CD4-positive, alpha-beta T cell treated with Interleukin-4 for 1 hour (primary cell): ENCODE measurements around the gene ARHGEF17.

Experiments
- DNase-seq, 2 donors: peaks; one replicate each; pipeline ENCODE4 v3.0.0-alpha.2; 2020 to 2022

Gene ARHGEF17

DNA sequence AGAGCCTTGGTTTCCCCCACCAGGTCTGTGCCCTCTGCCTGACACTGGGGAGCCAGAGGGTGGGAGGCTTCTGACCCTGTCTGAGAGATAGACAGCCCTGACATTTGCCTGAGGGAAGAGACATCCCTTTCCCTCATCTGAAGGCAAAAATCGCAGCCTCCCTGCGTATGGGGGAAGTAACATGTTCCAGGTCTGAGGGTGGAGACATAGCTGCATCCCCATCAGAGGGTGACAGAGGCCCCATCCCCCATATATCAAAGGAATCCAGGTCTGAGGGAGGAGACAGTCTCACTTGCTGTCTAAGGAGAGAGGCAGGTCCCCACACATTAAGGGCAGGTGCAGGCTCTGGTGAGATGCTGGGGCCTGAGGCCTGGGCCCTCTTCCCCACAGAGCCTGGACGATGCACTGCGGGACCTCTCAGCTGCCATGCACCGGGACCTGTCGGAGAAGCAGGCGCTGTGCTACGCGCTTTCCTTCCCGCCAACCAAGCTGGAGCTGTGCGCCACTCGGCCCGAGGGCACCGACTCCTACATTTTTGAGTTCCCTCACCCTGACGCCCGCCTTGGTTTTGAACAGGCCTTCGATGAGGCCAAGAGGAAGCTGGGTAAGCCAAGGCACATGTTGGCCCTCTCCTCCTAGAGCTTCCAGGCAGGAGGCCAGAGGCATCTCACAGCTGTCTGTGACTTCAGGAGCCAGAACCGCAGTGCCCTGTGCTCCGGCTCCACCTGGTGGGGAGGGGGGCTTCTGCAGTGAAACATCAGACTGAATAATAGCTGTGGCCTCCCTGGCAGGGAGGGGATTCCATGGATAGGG is 52.1 kb downstream of the ARHGEF17 start:
- no peak for DNase-seq

DNA sequence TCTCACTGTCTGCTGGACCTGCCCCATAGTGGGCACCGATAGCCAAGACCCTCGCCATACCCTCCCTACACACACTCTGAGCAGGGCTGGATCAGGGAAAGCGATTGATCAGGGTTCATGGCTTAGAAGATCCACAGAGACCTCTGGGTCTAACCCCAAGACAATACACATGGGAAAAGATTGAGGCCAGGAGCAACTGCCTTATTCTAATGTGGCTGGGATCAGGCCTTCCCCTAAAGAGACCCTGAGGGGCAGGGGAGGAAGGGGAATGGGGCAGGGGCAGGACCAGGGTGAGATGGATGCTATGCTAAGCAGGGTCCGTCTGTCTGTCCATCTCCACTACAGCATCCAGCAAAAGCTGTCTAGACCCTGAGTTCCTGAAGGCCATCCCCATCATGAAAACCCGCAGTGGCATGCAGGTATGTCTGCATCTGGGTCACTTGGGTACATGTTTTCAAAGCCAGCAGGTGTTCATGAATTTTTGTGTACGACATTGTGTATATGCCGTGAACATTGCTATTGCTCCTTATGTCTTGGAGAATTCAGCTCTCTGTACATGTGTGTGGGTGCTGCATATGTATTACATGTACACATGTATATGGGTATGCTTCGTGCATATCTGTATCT is 52.8 kb downstream of the ARHGEF17 start:
- DNase-seq: no peak

GRCh38 chr11:73361953-73362776 is 54.1 kb downstream of the ARHGEF17 start:
- DNase-seq: no peak

DNA sequence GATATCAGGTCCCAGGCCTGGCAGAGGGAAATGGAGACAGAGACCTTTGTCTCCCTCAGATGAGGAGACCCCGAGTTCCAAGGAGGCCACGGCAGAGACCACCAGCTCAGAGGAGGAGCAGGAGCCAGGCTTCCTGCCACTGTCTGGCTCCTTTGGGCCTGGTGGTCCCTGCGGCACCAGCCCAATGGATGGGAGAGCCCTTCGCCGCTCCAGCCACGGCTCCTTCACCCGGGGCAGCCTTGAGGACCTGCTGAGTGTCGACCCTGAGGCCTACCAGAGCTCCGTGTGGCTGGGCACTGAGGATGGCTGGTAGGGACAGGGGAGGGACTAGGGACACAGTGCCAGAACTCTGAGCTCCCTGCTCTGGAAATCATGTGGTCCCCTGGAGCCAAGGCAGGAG is 55.1 kb downstream of the ARHGEF17 start:
- DNase-seq: no peak

DNA sequence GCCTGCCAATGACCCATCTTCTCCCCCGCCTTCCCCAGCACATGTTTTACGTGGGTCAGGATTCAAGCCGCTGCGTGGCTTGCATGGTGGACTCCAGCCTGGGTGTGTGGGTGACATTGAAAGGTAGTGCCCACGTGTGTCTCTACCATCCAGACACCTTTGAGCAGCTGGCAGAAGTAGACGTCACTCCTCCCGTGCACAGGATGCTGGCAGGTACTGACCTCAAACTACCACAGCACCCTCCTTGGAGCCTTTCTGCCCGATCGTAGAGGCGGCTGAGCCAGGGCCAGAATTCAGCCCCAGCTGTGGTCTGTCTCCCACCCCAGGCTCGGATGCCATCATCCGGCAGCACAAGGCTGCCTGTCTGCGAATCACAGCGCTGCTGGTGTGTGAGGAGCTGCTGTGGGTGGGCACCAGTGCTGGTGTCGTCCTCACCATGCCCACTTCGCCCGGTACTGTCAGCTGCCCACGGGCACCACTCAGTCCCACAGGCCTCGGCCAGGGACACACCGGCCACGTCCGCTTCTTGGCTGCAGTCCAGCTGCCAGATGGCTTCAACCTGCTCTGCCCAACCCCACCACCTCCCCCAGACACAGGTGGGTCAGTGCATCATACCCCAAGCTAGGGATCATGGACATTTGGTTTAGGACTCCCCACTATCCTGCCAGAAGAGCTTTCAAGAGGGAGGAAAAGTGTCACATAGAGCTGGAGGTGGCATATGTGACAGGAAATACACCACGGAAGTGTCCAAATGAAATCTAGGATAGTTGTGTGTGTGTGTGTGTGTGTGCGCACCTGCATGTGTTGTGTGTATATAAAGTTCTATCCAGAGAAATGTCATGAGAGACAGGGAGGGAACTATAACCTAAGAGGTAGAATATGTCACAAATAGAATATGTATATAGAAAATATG is 57.5 kb downstream of the ARHGEF17 start:
- no peak for DNase-seq

DNA sequence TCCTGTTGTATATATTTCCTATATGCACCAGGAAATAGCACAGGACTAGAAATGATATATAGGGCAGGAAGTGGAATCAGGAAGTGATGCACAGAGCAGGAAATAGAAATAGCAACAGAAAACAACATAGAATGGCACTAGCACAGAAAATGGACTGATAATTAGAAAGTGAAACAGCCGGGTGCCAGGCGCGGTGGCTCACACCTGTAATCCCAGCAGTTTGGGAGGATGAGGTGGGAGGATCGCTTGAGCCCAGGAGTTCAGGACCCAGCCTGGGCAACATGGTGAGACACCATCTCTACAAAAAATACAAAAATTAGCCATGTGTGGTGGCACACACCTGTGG is 58.2 kb downstream of the ARHGEF17 start:
- peak; percentile 34 to 75 for DNase-seq

- no peak for DNase-seq
Observed at GRCh38 chr11:73366953-73367352, 58.9 kb downstream of the ARHGEF17 start.

- DNase-seq: no peak
Observed at GRCh38 chr11:73367482-73368024, 59.5 kb downstream of the ARHGEF17 start.

DNA sequence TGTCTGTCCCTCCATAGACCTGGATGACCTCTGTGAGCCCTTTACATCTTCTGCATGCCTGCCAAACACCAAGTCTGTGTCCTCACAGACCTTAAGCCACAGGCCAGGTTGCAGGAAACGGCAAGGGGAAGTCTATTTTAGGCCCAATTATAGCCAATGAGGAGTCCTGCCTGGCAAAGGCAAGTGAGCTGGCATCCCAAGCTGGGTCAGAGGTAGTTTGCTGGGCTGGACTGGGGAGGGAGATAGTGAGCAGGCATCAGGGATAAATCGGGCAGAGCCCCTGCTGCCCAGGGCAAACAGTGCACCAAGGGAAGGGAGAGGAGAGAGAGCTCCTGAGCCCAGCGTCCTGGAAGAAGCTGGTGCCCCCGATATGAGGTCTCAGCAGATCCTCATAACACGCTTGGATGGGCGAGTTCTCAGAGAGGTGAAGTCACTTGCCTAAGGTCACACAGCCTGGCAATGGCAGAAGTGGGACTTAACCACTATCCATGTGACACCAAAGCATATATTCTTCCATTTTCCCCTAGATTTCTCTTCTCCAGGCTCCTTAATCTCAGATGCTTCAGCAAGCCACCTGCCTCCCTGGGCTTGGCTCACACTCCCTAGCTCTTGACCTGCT is 64.4 kb downstream of the ARHGEF17 start:
- DNase-seq: peak in 1 of 2 donors; percentile 35

- no peak for DNase-seq
Observed at GRCh38 chr11:73374151-73374550, 66.1 kb downstream of the ARHGEF17 start.

DNA sequence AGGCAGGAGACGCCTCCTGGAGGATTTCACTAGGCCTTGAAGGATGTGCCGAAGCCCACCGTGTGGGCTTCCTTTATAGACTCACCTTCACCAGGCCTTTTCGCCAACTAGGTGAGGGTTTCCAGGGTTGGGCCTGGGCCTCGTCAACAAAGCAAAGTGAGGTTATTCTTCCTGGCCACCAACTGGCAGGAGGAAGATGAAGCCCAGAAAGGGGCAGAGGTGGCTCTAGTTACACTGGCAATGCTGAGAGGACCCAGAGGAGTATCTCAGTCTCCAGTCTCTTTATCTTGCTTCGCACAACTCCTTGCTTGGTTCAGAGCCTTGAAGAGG is 67.7 kb downstream of the ARHGEF17 start:
- DNase-seq: no peak

GRCh38 chr11:73376160-73376802 is 68.2 kb downstream of the ARHGEF17 start, which contains the start of gene RELT:
TSS of gene RELT (plus strand) at chr11:73376399. CDS start at chr11:73389137, 12,738 bp downstream.
- peak; percentile 94 to 95 for DNase-seq

DNA sequence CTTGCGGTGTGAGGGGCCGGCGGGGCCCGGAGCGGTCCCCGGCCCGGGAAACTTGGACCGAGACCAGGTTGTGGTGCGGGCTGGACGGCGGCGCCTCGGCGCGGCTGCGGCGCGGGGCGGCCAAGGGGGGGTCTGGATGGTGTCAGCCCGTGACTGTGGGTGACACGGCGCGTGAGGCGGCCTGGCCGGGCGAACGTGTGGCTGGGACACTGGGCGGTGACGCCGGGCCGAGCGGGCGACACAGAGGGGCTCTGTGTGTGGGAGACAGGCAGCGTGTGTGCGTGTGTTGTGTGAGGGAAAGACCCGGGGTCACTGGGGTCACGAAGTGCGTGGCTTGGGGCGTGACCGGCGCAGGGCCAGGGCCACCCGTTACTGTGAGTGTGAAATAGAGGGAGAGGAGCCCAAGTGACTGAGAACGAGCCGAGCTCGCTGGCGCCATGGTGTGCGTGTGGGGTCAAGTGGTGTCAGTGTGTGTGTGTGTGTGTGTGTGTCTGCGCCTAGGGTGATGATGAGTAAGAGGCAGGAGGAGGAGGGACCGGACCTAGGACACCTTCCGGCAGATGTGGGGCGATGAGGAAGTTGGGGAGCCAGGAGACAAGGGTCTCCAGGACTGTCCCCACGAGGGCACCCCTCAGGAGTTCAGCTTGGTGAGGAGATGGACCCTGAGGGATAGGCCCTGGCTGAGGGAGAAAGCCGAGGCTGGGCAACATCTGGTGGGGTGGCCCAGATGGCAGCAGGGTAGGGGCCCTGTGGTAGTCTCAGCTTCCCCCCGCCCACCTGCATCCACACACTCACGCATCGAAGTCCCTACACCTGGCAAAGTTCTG is 68.9 kb downstream of the ARHGEF17 start:
- peak; percentile 78 to 85 for DNase-seq

DNA sequence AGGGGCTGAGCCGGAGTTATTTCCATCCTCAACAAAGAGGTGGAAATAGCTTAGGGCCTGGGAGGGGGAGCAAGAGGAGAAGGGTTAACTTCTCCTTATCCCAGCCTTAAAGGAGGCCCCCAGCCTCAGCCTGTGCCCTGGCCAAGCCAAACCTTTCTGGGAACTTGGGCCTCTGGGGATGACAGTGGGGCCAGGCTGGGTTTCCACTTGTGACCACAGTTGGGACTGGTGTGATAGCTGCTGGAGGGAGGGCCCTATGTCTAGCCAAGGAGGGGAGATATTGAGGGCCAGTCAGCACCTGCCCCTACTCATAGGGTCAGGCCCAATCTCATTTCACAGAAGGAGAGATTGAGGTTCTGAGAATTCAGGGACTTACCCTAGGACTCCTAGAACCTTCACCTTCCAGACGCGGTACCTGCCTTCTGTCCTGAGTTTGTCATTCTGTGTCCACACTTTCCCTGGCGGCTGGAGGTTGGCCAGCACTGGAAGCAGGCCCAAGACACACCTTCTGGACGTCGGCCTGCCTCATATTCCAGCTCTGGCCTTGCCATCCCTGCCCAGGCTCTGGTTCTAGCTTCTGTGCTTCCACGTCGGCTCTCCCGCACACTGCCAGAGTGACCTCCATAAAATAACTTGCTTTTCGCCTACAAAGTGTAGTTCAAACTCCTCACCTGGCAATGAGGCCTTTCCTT is 71.3 kb downstream of the ARHGEF17 start:
- DNase-seq: peak in 1 of 2 donors; percentile 6

DNA sequence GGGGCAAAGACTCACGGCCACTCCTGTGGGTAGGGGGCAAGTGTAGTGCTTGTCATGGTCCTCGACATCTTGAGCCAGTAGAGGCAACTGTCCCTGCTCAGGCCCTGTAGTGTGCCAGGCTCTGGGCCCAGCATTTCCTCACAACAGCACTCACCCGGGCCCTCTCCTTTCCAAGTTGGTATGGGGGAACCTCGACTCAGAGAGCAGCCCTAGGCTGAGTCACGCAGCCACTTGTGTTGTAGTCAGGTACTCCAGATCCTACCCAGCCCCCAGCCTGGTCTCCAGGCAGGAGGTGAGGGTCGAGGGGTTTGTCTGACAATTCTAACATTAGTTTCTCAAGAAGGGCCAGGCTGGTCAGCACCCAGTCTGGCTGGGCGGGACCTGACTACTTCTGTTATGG is 72.3 kb downstream of the ARHGEF17 start:
- no peak for DNase-seq

DNA sequence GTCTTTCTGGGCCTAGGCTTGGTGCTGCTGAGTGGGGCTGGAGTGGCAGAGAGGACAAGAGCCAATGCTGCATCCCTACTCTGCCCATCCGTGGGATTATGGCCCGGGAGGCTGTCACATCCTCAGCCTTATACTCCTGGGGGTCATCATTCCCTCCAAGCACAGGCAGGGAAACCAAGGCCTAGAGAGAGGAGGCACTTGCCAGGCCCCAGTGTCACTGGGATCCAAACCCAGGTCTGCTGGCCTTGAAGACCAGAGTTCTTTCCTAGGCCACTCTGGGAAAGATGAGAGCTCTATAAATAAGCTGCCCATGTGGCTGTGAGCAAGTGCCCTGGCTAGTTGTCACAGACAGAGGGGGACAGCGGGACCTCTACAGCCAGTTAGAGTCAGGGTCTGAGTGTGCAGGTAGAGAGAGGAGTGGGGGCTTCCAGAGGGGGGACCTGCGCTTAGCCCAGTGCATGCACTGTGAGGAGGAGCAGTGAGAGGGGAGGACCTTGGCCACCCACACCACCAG is 72.9 kb downstream of the ARHGEF17 start:
- no peak for DNase-seq

GRCh38 chr11:73381589-73381988 is 73.5 kb downstream of the ARHGEF17 start:
- peak in 1 of 2 donors; percentile 32 for DNase-seq

- no peak for DNase-seq
Observed at GRCh38 chr11:73382183-73382582, 74.1 kb downstream of the ARHGEF17 start.

- DNase-seq: no peak
Observed at GRCh38 chr11:73382747-73383146, 74.7 kb downstream of the ARHGEF17 start.
